ENCODE measurements around the gene SF3A1.

DNA sequence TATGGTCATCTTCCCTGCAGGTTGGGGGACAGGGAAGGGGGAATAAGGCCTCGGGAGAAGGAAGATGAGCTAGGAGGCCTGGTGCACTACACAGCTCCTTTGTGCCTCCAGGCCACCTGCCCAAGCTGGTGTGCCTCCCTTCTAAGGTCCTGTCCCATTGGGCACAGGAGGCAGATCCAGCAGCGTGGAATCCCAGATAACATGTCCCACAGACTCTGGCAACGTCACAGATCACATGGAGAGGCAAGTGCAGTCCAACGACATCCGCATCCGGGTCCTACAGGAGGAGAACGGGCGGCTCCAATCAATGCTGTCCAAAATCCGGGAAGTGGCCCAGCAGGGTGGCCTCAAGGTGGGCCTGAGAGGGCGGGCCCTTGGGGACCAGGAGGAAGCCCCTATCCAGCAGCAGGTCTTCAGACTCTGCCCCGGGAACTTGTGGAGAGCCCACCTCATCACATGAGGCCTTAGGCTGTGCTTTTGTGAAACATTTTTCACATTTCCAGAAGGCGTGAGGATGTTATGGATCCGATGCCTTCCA is 18.7 kb upstream of the SF3A1 start:
- TF ChIP-seq POLR2A (IDR thresholded peaks at IDR 0.05), result no peak
- TF ChIP-seq, protein P1, sequence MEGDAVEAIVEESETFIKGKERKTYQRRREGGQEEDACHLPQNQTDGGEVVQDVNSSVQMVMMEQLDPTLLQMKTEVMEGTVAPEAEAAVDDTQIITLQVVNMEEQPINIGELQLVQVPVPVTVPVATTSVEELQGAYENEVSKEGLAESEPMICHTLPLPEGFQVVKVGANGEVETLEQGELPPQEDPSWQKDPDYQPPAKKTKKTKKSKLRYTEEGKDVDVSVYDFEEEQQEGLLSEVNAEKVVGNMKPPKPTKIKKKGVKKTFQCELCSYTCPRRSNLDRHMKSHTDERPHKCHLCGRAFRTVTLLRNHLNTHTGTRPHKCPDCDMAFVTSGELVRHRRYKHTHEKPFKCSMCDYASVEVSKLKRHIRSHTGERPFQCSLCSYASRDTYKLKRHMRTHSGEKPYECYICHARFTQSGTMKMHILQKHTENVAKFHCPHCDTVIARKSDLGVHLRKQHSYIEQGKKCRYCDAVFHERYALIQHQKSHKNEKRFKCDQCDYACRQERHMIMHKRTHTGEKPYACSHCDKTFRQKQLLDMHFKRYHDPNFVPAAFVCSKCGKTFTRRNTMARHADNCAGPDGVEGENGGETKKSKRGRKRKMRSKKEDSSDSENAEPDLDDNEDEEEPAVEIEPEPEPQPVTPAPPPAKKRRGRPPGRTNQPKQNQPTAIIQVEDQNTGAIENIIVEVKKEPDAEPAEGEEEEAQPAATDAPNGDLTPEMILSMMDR (IDR thresholded peaks at IDR 0.05), result no peak

Measured in testis (tissue), 2 donors.